Amniotic stem cell (primary cell): ENCODE measurements around the gene CPD.

Experiments used
- DNase-seq: peaks from one replicate; lab custom pipeline; 2025; lab: John Stamatoyannopoulos, UW

CPD gene

DNA sequence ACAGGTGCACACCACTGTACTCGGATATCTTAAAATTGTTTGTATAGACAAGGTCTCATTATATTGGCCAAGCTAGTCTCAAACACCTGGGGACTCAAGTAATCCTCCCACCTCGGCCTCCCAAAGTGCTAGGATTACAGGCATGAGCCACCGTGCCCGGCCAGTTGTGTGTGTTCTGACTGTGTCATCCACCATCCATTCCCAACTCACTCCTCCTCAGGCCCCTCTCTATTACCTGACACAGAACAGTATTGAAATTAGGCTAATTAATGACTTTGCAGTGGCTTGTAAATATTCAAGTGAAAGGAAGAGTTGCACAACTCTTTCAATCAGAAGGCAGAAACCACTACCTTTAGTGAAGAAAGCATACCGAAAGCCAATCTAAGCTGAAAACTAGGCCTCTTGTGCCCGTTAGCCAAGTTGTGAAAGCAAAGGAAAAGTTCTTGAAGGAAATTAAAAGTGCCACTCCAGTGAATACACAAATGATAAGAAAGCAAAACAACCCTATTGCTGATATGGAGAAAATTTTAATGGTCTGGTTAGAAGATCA, 127.2 kb downstream of the CPD start:
- DNase-seq, result no peak

DNA sequence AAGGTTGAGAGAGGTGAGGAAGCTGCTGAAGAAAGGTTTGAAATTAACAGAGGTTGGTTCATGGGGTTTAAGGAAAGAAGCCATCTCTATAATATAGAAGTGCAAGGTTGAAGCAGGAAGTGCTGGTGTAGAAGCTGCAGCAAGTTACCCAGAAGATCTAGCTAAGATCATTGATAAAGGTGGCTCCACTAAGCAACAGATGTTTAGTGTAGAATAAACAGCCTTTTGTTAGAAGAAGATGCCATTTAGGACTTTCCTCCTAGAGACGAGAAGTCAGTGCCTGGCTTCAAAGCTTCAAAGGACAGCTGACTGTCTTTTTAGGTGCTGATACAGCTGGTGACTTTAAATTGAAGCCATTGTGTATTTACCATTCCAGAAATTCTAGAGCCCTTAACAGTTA, 127.8 kb downstream of the CPD start:
- DNase-seq, result no peak

DNA sequence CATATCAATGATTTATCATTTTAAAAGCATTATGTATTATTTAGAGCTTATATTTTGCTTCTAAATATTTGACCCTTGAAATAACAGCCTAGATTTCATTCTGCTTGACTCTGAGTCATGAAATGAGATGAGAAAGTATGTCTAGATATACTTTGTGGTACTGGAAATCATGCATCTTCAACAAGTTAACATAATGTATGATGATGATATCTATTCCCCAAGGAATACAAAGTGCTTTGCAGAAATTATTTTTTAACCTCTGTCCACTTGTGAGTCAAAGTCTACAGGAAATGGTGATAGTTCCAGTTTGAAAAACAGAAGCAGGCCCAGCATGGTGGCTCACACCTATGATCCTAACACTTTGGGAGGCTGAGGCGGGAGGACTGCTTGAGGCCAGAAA, 134.6 kb downstream of the CPD start:
- DNase-seq, result no peak

DNA sequence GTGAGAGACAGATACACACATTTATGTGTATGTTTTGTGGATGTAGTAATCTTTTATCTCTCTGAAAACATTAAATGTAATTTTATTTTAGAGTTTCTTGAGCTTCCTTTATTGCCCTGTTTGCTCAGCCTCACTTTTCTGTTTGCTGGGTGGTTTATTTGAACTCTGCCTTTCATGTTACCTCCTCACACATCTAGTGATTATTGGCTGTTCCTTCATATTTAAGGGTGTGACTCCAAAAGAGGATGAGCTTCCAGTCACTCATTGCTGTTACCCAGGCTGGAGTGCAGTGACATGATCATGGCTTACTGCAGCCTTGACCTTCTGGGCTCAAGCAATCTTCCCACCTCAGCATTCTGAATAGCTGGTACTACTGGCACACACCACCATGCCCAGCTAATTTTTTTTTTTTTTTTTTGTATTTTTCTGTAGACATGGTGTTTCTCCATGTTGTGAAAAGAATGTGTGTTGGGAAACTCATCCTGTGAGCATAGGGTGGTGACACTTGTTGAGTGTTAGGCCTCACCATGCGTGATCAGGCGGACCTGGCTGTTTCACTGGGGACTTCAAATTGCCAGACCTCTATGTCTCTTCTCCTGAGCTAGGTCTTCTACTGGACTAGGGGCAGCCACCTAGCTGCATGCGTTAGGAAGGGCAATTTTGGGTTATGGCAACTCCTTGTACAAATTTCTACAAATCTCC, 136.3 kb downstream of the CPD start:
- DNase-seq, result no peak

DNA sequence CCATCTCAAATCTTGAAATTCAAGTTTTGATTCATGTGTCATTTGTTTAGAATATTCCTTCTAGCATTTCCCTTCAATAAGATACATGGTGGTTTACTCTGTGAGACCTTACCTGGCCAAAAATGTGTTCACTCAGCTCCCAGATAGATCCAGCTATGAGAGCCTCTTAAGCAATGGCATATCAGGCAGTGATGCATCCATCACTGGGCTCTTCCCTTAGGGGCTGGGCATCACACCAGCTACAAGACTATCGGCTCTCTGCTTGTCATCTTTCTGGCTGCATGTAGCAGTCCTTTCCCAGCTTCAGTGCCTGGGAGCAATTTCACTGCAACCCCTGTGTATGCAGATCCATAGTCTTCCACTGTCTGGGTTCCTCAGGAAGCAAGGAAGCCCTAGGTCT, 139.1 kb downstream of the CPD start:
- no peak for DNase-seq

DNA sequence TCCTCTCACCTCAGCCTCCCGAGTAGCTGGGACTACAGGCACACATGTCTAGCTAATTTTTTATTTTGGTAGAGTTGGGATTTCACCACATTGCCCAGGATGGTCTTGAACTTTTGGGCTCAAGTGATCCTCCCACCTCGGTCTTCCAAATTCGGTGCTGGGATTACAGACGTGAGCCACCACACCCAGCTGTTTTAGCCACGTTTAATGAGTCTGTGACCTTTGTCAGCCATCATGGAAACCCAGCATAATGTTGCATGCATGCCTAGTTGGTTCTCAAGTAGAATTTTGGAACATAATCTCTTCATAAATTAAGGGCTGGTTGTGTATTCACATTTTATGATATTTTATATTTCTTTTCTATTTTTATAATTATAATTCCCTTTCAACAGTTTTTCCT, 140.4 kb downstream of the CPD start:
- DNase-seq, result no peak
